HK-2 (cell line): Measurements from ENCODE around the gene RPS3A.
"Not testable (repeated sequence)": the region's sequence is repeated elsewhere in the genome, so short reads cannot be mapped to it uniquely, and the experiment has no call there.

Source experiments
- DNase-seq: peaks from one replicate; pipeline ENCODE4 v3.0.0-alpha.2; 2018; ENCODE audit not compliant: unreplicated experiment

Gene RPS3A

DNA sequence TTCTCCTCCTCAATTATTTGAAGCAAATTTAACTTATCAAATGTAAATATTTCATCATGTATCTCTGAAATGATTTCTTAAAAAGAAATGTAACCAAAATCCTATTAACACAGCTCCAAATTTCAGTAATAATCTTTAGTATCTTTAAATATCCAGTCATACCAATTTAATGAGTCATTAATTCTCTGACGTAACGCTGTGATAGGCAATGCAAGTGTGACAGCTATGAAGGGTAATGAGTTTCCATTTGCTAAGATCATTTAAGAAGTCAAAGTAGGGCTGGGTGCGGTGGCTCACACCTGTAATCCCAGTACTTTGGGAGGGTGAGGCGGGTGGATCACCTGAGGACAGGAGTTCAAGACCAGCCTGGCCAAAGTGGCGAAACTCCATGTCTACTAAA lies 15.6 kb downstream of the RPS3A start:
- no peak for DNase-seq

DNA sequence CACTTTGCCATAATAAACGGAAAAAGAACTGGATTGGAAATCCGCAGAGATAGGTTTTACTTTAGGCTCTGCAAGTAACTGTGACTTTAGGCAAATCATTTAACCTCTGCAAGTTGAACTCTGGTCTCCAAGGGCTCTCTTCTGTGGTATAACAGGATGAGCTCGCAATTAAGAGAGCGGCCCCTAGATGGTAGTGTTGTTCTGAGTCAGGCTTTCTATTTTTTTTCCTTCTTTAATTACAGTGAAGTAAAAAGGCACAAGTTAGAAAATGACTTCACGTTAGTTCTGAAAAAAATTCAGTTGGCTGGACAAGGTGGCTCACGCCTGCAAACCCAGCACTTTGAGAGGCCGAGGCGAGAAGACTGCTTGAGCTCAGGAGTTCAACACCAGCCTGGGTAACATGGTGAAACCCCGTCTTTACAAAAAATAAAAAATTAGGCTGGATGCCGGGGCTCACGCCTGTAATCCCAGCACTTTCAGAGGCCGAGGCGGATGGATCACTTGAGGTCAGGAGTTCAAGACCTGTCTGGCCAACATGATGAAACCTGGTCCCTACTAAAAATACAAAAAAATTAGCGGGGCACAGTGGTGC lies 18.0 kb downstream of the RPS3A start:
- peak; percentile 53 for DNase-seq

DNA sequence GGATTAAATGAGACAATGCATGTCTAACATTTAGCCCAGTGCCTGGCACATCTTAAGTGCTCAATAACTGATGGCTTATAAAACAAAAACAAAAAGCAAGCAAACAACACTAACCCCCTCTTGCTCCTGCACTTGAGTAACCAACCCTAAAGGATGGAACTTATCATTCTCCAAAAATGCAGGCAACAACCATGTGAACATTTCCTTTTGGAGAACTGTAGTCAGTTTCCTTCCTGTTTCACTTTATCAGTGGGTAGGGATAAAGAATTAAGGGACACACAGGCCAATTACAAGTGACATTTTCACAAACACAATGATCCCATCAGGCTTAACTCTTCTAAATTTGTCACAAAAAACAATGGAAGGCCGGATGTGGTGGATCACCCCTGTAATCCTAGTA lies 30.4 kb downstream of the RPS3A start:
- no peak for DNase-seq

DNA sequence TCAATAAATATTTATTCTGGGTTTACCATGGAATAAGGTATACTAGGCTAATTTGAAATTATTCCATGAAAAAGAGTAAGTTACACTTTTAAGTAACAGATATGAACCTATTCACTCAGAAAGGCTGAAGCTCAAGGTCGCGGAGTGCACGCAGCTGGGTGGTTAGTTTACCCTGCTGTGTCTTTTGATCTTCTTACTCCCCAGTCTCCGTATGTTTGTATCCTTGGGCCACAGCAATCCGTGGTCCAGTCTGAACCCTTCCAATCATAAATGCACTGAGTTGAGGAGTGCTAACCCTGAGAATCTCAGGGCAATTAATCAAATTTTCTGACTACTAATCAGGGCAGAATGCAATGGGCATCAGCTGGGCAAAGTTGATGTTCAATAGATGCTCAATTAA lies 33.9 kb downstream of the RPS3A start:
- no peak for DNase-seq

DNA sequence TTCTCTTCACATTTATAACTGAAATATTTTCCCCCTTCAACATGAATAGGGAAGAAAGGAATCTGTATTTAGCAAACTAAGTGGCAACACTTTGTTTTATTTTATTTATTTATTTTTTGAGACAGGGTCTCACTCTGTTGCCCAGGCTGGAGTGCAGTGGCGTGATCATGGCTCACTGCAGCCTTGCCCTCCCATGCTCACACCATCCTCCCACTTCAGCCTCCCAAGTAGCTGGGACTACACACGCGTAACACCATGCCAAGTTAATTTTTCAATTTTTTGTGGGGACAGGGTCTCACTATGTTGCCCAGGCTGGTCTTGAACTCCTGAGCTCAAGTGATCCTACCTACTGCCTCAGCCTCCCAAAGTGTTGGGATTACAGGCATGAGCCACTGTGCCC lies 36.6 kb downstream of the RPS3A start:
- DNase-seq = not testable (repeated sequence)

DNA sequence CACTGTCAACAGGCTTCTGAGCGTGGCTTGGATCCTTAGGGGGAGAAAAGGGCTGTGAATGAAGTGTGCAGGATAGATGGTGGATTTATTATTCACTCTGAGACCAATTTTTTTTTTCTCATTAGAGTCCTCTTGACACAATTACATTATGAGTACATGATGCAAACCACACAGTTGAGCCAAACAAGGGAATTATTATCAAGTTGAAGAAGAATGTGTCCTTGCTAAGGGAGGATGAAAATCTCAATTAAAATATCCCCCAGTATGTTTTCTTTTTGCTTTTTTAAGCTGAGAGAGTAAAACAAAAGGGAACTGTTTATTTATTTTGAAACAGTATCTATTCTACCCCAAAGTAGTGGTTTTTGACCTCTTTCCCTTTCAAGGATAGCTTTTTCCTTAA lies 40.4 kb downstream of the RPS3A start:
- DNase-seq = no peak

DNA sequence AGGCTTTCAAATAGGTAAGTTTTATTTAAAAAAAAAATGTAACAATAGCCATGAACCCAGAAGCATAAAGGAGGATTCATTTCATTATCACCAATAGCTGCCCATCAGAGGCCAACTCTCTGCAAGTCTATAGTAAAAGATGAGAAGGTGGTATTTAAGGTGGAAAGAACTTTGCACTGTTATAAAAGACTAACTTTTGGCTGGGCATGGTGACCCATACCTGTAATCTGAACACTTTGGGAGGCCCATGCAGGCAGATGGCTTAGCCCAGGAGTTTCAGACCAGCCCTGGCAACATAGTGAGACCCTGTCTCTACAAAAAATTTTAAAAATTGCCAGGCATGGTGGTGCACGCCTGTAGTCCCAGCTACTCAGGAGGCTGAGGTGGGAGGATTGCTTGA lies 43.3 kb downstream of the RPS3A start:
- DNase-seq = no peak

DNA sequence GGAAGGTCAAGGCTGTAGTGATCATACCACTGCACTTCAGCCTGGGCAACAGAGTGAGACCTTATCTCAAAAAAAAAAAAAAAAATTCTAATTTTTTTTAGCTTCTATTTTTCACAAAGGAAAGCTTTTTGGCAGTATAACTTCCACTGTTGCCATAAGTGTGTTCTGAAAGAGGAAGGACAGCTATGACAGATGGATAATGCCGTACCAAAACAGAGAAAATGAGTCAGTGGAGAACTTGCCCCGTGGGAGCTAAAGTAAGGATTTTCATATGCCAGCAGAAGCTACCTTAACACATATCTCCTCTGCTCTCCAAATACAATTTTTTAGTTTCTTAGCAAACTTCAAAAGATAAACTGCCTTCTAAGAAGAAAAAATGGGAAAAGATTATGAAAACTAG lies 43.7 kb downstream of the RPS3A start:
- no peak for DNase-seq

DNA sequence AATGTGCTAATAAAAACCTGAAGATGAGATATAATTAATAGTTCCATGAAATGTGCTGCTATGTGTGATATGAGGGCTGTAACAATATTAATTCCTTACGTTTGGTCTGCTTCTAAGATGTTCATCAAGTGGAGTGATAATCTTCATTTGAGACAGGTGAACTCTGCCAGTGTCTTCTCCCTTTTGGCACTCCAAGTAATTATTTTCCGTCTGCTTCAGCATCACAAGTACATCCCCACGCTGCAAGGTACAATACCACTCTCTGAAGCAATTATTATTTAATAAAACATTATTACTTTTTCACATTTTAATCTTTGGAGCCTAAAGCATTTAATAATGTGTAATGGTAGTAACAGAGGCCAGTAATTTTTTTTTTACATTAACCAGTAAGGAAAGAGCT lies 44.4 kb downstream of the RPS3A start:
- no peak for DNase-seq

DNA sequence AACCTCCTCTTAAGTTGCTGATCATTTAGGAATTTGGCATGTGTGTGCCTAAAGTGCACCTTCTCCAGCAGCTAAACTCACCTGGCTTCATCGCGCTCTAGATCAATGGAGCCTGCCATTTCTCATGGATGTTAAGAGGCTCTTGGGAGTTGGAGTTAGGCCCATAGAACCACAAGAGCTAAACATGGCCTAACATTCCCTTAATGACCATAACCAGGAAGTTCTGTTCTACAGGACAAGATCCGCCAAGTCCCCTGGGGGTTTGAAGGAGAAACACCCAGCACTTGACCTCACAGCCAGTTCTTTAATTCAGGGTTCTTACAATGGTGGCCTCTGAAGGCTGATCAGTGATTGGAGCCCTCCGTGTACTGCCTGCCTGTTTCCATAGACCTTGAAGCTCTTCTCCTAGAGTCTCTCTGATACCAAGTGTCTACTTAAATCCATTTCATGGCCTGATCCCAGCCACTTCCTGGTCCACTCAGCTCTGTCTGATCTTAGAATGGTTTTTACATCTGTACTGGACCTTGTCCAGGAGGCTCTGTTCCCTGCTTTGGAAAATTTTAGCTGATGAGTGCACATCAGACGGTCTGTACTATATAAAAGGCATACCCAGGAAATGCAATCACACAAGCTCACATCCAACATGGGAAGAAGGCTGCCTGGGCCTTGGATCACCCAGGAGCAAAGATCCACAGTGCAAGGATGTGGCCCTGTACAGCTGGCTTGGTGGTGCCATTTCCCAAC lies 45.1 kb downstream of the RPS3A start:
- DNase-seq = no peak

DNA sequence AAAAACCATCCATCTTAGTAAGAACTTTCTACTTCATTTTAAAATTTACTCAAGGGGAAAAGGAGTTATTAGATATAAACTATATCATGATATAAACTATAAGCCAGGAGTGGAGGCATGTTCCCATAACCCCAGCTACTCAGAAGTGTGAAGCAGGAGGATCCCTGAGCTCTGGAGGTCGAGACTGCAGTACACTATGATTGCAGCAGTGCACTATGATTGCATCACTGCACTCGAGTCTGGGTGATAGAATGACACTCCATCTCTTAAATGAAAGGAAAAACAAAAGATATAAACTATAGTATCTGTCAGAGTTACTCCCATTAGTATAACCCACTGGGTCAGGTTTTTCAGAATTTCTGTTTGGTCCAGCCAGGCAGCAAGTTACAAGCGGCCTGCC lies 47.6 kb downstream of the RPS3A start:
- no peak for DNase-seq

DNA sequence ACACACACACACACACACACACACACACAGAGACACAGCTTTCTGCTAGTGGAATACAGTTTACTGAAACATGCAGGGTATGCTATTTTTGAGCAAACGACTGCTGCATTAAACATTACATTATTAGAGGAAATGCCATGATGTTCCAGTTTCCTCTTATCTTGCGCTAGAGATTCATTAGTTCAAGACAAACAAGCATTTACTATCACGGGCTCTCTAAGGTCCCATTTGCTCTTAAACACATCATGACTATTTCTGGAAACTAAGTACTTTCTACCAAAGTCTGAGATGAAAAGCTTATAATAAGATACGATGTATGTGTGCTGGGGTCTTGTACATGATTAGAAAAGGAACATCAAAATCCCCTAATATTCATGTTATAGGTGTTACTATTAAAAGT lies 48.8 kb downstream of the RPS3A start:
- no peak for DNase-seq

DNA sequence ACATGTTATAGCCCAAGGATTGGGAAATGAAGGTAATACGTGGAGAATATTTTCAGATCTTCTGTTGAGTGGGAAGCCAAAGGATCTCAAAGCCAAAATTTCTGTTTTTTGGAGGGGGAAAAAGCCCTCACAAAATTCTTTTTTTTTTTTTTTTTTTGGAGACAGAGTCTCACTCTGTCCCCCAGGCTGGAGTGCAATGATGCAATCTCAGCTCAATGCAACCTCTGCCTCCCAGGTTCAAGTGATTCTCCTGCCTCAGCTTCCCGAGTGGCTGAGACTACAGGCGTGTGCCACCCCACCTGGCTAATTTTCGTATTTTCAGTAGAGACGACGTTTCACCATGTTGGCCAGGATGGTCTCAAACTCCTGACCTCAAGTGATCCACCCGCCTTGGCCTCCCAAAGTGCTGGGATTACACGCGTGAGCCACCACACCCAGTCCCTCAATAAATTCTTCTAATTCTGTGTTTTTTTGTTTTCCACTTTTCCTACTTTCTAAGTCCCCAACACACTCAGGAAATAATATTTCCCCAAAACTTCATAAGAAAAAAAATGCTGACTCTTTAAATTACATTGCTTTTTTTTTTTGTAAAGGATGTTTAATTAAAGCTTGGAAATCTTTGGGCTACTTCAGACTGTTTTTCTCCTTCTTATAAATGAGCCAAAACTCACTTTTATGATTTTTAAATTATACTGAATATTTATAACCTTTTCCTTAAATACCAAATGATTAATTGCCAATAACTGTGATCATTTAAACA lies 51.6 kb downstream of the RPS3A start:
- DNase-seq = no peak

DNA sequence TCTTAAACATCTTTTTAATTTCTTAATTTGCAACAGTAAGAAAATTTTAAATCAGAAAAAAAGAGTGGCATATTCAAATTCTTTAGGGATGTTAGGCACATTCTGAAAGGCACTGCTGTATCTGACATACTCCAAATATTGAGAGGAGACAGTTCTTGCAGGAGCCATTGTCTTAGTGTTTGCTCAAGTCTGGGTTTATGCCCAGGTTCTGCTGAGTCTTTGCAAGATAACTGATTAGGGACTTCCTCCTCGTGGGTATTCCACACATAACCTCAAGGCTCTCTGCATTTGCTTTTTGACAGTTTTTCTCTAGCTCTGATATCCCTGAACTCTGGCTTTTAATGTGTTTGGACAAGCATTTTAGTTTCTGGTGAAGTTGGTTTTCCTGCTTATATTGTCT lies 52.6 kb downstream of the RPS3A start:
- DNase-seq = no peak

DNA sequence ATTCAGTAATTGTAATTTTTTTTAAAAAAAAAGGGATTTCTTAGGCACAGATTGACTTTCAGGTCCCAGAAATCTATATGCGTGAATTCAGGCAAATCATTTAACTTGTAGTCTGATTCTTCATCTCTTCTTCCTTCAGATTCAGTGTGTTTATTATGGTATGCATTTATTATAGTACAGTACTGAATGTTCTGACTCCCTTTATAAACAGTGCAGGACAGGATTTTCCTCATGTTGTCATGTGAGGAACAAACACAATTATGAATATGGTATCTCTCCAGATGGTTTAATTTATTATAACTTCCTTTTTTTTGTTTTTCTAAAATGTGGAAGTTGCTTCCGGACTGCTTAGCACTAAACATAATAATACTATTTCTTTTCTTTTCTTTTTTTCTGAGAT lies 54.2 kb downstream of the RPS3A start:
- no peak for DNase-seq
